ENCODE data around the gene CACHD1.

- TF ChIP-seq CTCF (IDR thresholded peaks at IDR 0.05) (no peak), POLR2A (IDR thresholded peaks at IDR 0.05) (no peak)
Observed at GRCh38 chr1:64567426-64568170, 97.7 kb downstream of the CACHD1 start.

Measured in body of pancreas (tissue), 4 donors.